Activated CD4-positive, alpha-beta T cell treated with anti-CD3 and anti-CD28 coated beads for 36 hours (primary cell): ENCODE data around the gene HACD2. TPM values are rescaled to one million over a fixed set of nuclear protein-coding genes. Genes with fewer than 3 reads are reported as not detected.

Experiments
- ATAC-seq: fragments of 200-7000 bp; cut with Tn5 transposase; one replicate; pipeline ENCODE4 v1.10.0; 2021; ENCODE audit warnings: mild to moderate bottlenecking, moderate library complexity
- CTCF ChIA-PET: fragments of 350-600 bp; sonication (Branson Sonifier 250); formaldehyde crosslinking; loops from one replicate; lab custom pipeline; 2021; ENCODE audit warnings: antibody characterized with exemption; lab: Charles Lee
- POLR2A ChIA-PET: fragments of 350-600 bp; sonication (Branson Sonifier 250); formaldehyde crosslinking; loops from one replicate; lab custom pipeline; 2021; ENCODE audit warnings: antibody characterized with exemption, inconsistent platforms; lab: Charles Lee
- DNase-seq: peaks from one replicate; pipeline ENCODE4 v3.0.0-alpha.2; 2020
- H3K27ac Mint-ChIP-seq: one replicate; pipeline ENCODE4 v1.8.0; 2021; ENCODE audit warnings: mixed read lengths
- H3K27me3 Mint-ChIP-seq: one replicate; pipeline ENCODE4 v1.8.0; 2021; ENCODE audit warnings: mixed read lengths
- H3K36me3 Mint-ChIP-seq: one replicate; pipeline ENCODE4 v1.8.0; 2021; ENCODE audit warnings: low read depth, mixed read lengths
- H3K4me1 Mint-ChIP-seq: one replicate; pipeline ENCODE4 v1.8.0; 2021; ENCODE audit warnings: mixed read lengths
- H3K4me3 Mint-ChIP-seq: one replicate; pipeline ENCODE4 v1.8.0; 2021; ENCODE audit warnings: mild to moderate bottlenecking, moderate library complexity, mixed read lengths
- H3K9me3 Mint-ChIP-seq: one replicate; pipeline ENCODE4 v1.8.0; 2021; ENCODE audit warnings: low read depth, mixed read lengths
- intact Hi-C, 2 experiments: fragments of 100-400 bp; cut with DNase I in 1 of 2; cut with micrococcal nuclease in 1 of 2; formaldehyde crosslinking; loops; one replicate each; pipeline versions ENCODE4 v1.14.2 to v1.15.1; 2022 to 2024; cut with DNase I, micrococcal nuclease
- total RNA-seq, 2 experiments: library from RNA; stranded (reverse); gene quantifications; one replicate each; pipeline ENCODE4 v1.2.3, GENCODE V29; 2021

Gene HACD2
- total RNA-seq, 2 experiments from 2014 or later, result 22.1 to 27.7 TPM

DNA sequence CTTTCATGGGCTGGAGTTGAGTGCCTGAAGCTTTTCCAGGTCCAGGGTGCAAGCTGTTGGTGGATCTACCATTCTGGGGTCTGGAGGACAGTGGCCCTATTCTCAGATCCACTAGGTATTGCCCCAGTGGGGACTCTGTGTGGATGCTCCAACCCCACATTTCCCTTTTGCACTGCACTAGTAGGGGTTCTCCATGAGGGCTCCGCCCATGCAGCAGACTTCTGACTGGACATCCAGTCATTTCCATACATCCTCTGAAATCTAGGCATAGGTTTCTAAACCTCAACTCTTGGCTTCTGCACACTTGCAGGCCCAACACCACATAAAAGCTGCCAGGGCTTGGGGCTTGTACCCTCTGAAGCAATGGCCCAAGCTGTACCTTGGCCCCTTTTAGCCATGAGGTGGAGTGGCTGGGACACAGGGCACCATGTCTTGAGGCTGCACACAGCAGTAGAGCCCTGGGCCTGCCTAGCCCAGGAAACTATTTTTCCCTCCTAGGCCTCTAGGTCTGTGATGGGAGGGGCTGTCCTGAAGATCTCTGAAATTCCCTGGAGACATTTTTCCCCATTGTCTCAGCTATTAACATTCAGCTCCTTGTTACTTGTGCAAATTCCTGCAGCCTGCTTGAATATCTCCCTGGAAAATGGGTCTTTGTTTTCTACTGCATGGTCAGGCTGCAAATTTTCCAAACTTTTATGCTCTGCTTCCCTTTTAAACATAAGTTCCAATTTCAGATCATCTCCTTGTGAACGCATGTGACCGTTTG is 6.0 kb upstream of the HACD2 start:
- peaks cover 9% of the 10 kb centered on the region for H3K4me1 Mint-ChIP-seq
- peaks cover 14% of the 10 kb centered on the region for H3K9me3 Mint-ChIP-seq
- DNase-seq (no peak), ATAC-seq (no peak)
- H3K36me3 Mint-ChIP-seq, result peaks cover 44% of the 10 kb centered on the region
- ChIA-PET POLR2A (no interaction called here), CTCF (interaction anchor here (0.6 kb wide), 1 partner anchor 18 kb away, joined by 3 read pairs; no protein-coding TSS in a partner anchor)
- H3K4me3 Mint-ChIP-seq, result no peak overlapping the region
- no peaks in the 10 kb centered on the region for H3K27me3 Mint-ChIP-seq
- intact Hi-C loops, result no loop called here
- no peak overlapping the region for H3K27ac Mint-ChIP-seq

DNA sequence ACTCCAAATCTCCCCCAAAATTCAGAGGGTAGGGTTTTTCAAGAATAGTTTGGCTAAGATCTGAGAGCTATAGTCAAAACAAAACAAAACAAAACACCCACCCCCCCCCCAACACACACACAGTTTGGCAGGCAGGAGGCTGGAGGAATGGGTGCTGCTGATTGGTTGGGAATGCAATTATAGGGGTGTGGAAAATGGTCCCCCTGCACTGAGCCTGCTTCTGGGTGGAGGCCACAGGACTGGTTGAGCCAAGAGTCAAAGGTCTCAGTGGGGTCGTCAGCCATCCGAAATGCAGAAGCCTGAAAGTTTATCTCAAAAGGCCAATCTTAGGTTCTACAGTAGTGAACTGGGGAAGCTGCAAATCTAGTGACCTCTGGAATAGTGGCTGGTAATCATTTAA is 2.5 kb upstream of the HACD2 start:
- H3K9me3 Mint-ChIP-seq, result peaks cover 14% of the 10 kb centered on the region
- no peak for DNase-seq
- ChIA-PET POLR2A (no interaction called here), CTCF (interaction anchor here (1.3 kb wide), 1 partner anchor 28 kb away, joined by 3 read pairs; no protein-coding TSS in a partner anchor)
- H3K36me3 Mint-ChIP-seq, result peaks cover 44% of the 10 kb centered on the region
- no peak overlapping the region for H3K27ac Mint-ChIP-seq
- no peak overlapping the region for H3K4me3 Mint-ChIP-seq
- no peak for ATAC-seq
- H3K27me3 Mint-ChIP-seq, result no peaks in the 10 kb centered on the region
- peaks cover 21% of the 10 kb centered on the region for H3K4me1 Mint-ChIP-seq
- intact Hi-C loops, result loop anchor here in 1 of 2 experiments (5.0 to 10.0 kb wide), 3 partner anchors 375 to 1467 kb away; partner anchors contain the start of genes CCDC14, HEG1, HSPBAP1 and SLC49A4

DNA sequence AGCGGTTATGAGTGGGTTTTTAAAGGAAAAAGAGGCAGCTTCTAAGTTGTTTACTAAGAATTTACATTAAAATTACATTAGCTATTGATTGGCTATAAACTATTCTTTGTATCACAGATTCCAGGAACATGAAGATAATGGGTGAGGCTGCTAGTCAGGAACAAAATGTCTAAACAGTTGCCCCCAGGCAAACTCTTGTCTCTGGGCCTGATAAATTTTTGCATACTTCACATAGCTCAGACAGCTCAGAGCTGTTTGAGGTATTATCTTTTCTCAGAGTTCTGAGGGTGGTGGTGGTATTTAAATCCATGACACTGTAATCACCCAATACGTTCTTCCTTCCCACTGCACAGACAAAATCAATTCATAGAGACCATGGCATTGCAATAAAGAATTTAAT is 2.1 kb upstream of the HACD2 start:
- ChIA-PET POLR2A (interaction anchor here (0.9 kb wide), 1 partner anchor 385 kb away, joined by 4 read pairs; the partner anchor contains the start of gene SEC22A), CTCF (interaction anchor here (1.3 kb wide), 1 partner anchor 27 kb away, joined by 3 read pairs; no protein-coding TSS in a partner anchor)
- Mint-ChIP-seq H3K9me3 (peaks cover 14% of the 10 kb centered on the region), H3K4me1 (peaks cover 21% of the 10 kb centered on the region), H3K36me3 (peaks cover 44% of the 10 kb centered on the region), H3K27me3 (no peaks in the 10 kb centered on the region), H3K27ac (no peak overlapping the region), H3K4me3 (no peak overlapping the region)
- ATAC-seq (no peak), DNase-seq (no peak)
- intact Hi-C loops, result loop anchor here in 1 of 2 experiments (5.0 to 10.0 kb wide), 3 partner anchors 375 to 1468 kb away; partner anchors contain the start of genes CCDC14, HEG1, HSPBAP1 and SLC49A4

DNA sequence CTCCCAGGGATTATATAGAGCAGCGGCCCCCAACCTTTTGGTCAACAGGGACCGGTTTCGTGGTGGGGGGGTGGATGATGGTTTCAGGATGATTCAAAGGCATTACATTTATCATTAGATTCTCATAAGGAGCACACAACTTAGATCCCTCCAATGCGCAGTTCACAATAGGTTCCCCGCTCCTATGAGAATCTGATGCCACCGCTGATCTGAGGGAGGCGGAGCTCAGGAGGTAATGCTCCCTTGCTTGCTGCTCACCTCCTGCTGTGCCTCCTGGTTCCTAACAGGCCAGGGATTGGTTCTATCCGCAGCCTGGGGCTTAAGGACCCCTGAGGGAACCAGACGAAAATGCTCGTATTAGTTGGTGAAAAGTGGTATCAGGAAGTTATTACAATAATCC is 1.3 kb upstream of the HACD2 start:
- Mint-ChIP-seq H3K36me3 (peaks cover 44% of the 10 kb centered on the region), H3K27me3 (no peaks in the 10 kb centered on the region), H3K4me1 (peaks cover 21% of the 10 kb centered on the region), H3K27ac (no peak overlapping the region), H3K4me3 (no peak overlapping the region), H3K9me3 (peaks cover 9% of the 10 kb centered on the region)
- ChIA-PET CTCF (interaction anchor here (0.5 to 1.7 kb wide), 3 partner anchors 18 to 1153 kb away, joined by 3 read pairs; no protein-coding TSS in a partner anchor), POLR2A (interaction anchor here (0.9 kb wide), 1 partner anchor 385 kb away, joined by 4 read pairs; the partner anchor contains the start of gene SEC22A)
- intact Hi-C loops, result loop anchor here in 1 of 2 experiments (5.0 to 10.0 kb wide), 3 partner anchors 376 to 1469 kb away; partner anchors contain the start of genes CCDC14, HEG1, HSPBAP1 and SLC49A4
- DNase-seq, result peak; percentile 66
- ATAC-seq, result peak; percentile 22

DNA sequence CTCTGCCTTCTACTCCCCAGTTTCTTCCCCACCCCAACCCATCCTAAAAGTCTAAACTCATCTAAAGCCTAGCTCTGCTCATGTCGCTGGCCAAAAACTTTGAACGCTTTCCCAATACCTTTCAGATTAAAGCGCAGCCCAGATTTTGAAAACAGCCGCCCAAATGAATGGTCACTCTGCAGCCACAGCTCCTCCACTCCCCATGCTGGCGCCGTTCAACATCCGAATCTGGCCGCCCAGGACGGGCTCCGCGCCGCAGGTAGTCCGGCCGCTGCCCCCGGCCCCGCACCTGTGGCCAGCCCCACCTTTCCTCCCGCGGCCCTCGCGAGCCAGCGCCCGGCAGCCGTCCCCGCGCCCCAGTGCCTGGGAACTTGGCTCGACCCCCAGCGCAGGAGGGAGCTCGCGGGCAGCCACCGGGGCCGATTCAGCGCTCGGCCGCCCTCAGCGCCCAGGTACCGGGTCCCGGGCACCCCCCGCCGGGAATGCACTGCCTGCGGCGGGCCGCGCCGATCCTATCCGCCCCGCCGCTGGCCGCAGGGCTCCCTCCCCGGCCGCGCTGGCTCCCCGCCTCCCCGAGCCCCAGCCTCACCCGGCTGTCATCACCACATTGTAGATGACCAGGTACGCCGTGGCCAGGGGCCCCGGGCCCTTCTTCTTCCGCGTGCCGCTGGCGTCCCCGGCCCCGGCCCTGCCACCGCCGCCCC is 417 bp downstream of the HACD2 start:
- H3K9me3 Mint-ChIP-seq, result no peaks in the 10 kb centered on the region
- ChIA-PET CTCF (interaction anchor here (0.5 to 1.7 kb wide), 5 partner anchors 14 to 437 kb away, joined by 3 to 4 read pairs (median 3); no protein-coding TSS in a partner anchor), POLR2A (no interaction called here)
- H3K4me3 Mint-ChIP-seq, result no peak overlapping the region
- intact Hi-C loops, result loop anchor here in 1 of 2 experiments (2.0 to 10.0 kb wide), 4 partner anchors 518 to 1793 kb away; partner anchors contain the start of genes HEG1, HSPBAP1, PDIA5 and SLC49A4
- H3K27me3 Mint-ChIP-seq, result no peaks in the 10 kb centered on the region
- peaks cover 21% of the 10 kb centered on the region for H3K4me1 Mint-ChIP-seq
- peaks cover 40% of the 10 kb centered on the region for H3K36me3 Mint-ChIP-seq
- peak overlapping the region; percentile 87 for H3K27ac Mint-ChIP-seq
- ATAC-seq (peak; percentile 11), DNase-seq (peak; percentile 59)

DNA sequence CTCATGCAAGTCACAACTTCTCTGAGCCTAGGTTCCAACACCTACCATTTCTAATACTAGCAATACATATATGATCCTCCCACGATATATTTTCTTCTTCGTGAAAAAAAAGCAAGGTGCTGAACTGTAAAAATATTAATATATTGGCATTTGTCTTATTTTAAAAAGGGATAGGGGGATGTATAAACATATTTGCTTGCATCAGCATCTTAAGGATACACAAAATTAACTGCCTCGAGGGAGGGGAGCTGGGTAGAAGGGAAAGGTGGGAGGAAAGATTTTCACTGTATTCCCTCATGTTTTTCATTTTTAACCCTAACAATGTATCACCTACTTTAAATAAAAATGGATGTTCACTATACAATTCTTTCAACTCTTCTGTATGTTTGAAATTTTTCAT is 1.3 kb downstream of the HACD2 start:
- DNase-seq (no peak), ATAC-seq (no peak)
- H3K36me3 Mint-ChIP-seq, result peaks cover 34% of the 10 kb centered on the region
- intact Hi-C loops, result loop anchor here in 1 of 2 experiments (5.0 to 10.0 kb wide), 3 partner anchors 789 to 1794 kb away; partner anchors contain the start of genes HEG1, HSPBAP1, SLC49A4 and ZNF148
- H3K27me3 Mint-ChIP-seq, result no peaks in the 10 kb centered on the region
- H3K4me1 Mint-ChIP-seq, result peaks cover 21% of the 10 kb centered on the region
- no peak overlapping the region for H3K27ac Mint-ChIP-seq
- CTCF ChIA-PET, result interaction anchor here (0.5 to 1.7 kb wide), 4 partner anchors 13 to 265 kb away, joined by 3 to 4 read pairs (median 3); no protein-coding TSS in a partner anchor
- POLR2A ChIA-PET, result no interaction called here
- H3K4me3 Mint-ChIP-seq, result no peak overlapping the region
- H3K9me3 Mint-ChIP-seq, result no peaks in the 10 kb centered on the region

GRCh38 chr3:123582315-123582714 is 2.5 kb downstream of the HACD2 start:
- Mint-ChIP-seq H3K36me3 (peaks cover 30% of the 10 kb centered on the region), H3K4me1 (peaks cover 19% of the 10 kb centered on the region), H3K27me3 (no peaks in the 10 kb centered on the region), H3K9me3 (no peaks in the 10 kb centered on the region), H3K27ac (no peak overlapping the region), H3K4me3 (no peak overlapping the region)
- POLR2A ChIA-PET, result no interaction called here
- CTCF ChIA-PET, result interaction anchor here (0.7 to 2.4 kb wide), 4 partner anchors 10 to 305 kb away, joined by 3 to 6 read pairs (median 4); no protein-coding TSS in a partner anchor
- intact Hi-C loops, result loop anchor here in 1 of 2 experiments (5.0 to 10.0 kb wide), 3 partner anchors 788 to 1795 kb away; partner anchors contain the start of genes HEG1, HSPBAP1, SLC49A4 and ZNF148
- DNase-seq, result no peak
- ATAC-seq, result no peak

GRCh38 chr3:123576122-123576521 is 8.7 kb downstream of the HACD2 start:
- DNase-seq, result peak; percentile 58
- intact Hi-C loops, result no loop called here
- H3K4me1 Mint-ChIP-seq, result peaks cover 34% of the 10 kb centered on the region
- H3K9me3 Mint-ChIP-seq, result no peaks in the 10 kb centered on the region
- POLR2A ChIA-PET, result interaction anchor here (0.6 to 1.0 kb wide), 3 partner anchors 9 to 1742 kb away, joined by 3 to 6 read pairs (median 4); no protein-coding TSS in a partner anchor
- H3K4me3 Mint-ChIP-seq, result no peak overlapping the region
- peak overlapping the region; percentile 43 for H3K27ac Mint-ChIP-seq
- CTCF ChIA-PET, result interaction anchor here (1.2 to 1.7 kb wide), 2 partner anchors 11 to 17 kb away, joined by 3 to 15 read pairs; no protein-coding TSS in a partner anchor
- ATAC-seq, result peak; percentile 72
- H3K27me3 Mint-ChIP-seq, result no peaks in the 10 kb centered on the region
- H3K36me3 Mint-ChIP-seq, result peaks cover 31% of the 10 kb centered on the region

DNA sequence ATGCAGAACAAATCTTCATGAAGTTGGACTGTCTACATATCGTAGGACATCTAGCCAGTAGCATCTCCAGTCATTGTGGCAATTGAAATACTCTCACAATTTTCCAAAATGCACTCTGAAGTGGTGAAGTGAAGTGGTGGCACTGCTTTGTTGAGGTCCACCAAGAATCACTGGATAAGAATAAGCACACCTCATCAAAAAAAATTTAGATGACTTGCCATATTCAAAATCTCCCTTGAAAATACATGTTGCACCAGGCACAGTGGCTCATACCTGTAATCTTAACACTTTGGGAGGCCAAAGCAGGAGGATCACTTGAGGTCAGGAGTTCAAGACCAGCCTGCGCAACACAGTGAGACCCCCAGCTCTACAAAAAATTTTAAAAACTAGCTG is 12.9 kb downstream of the HACD2 start:
- ChIA-PET POLR2A (no interaction called here), CTCF (interaction anchor here (1.4 to 3.0 kb wide), 2 partner anchors 9 to 12 kb away, joined by 6 to 22 read pairs; no protein-coding TSS in a partner anchor)
- ATAC-seq (no peak), DNase-seq (no peak)
- H3K27me3 Mint-ChIP-seq, result no peaks in the 10 kb centered on the region
- no peak overlapping the region for H3K4me3 Mint-ChIP-seq
- peaks cover 29% of the 10 kb centered on the region for H3K4me1 Mint-ChIP-seq
- intact Hi-C loops, result no loop called here
- peaks cover 11% of the 10 kb centered on the region for H3K36me3 Mint-ChIP-seq
- no peaks in the 10 kb centered on the region for H3K9me3 Mint-ChIP-seq
- H3K27ac Mint-ChIP-seq, result no peak overlapping the region

DNA sequence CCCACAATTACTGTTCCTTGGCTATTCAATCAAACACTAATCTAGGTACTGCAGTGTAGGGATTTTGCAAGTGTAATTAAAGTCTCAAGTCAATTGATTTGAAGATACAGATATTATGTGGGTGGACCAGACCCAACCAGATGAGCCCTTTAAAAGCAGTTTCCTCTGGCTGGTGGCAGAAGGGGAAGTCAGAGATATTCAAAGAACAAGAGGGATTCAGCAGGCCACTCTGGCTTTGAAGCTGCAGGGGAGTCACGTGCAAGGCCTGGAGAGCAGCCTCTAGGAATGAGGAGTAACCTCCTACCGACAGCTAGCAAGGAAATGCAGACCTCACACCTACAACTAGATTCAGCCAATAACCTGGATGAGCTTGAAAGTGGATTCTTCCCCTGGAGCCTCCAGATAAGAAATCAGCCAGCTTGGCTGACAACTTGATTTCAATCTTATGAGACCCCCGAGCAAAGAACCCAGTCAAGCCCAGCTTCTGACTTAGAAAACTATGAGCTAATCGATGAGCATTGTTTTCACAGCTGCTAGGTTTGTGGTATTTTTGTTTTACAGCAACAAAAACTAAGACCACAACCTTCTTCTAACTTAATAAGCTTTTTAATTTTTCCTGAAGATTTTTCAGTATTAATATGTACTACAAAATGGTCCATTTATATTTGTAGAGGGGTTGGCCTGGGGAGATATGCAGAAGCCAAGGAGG is 13.4 kb downstream of the HACD2 start:
- Mint-ChIP-seq H3K4me3 (no peak overlapping the region), H3K9me3 (no peaks in the 10 kb centered on the region), H3K27me3 (no peaks in the 10 kb centered on the region), H3K27ac (no peak overlapping the region), H3K4me1 (peaks cover 23% of the 10 kb centered on the region), H3K36me3 (peaks cover 6% of the 10 kb centered on the region)
- intact Hi-C loops, result no loop called here
- DNase-seq (no peak), ATAC-seq (no peak)
- CTCF ChIA-PET, result interaction anchor here (0.5 to 3.0 kb wide), 3 partner anchors 9 to 47 kb away, joined by 3 to 22 read pairs (median 6); no protein-coding TSS in a partner anchor
- POLR2A ChIA-PET, result no interaction called here
